HepG2 (cell line): ENCODE measurements around the gene TOMM40L. TPM values are rescaled to one million over a fixed set of nuclear protein-coding genes. Genes with fewer than 3 reads are reported as not detected.
A peak's percentile ranks its signal among the peaks of the same experiment; 100 is the strongest.

ENCODE experiments used
- ATRX ChIP-seq: sonication (generic); formaldehyde crosslinking; IDR thresholded peaks from 2 replicates; pipeline ENCODE4 v1.4.0; 2020; ENCODE audit warnings: missing genetic modification reagents, borderline replicate concordance
- CERS6 ChIP-seq: sonication (generic); formaldehyde crosslinking; IDR thresholded peaks from 2 replicates; pipeline ENCODE4 v1.5.0; 2020; ENCODE audit warnings: missing genetic modification reagents
- IRX3 ChIP-seq: sonication (generic); formaldehyde crosslinking; IDR thresholded peaks from 2 replicates; pipeline ENCODE4 v1.8.1; 2023; ENCODE audit warnings: mild to moderate bottlenecking, low read depth, missing genetic modification reagents, borderline replicate concordance
- KDM6A ChIP-seq: IDR thresholded peaks from 2 replicates; pipeline ENCODE4 v1.6.1; 2016; ENCODE audit warnings: low read depth
- MTA3 ChIP-seq: sonication (generic); formaldehyde crosslinking; IDR thresholded peaks from 2 replicates; pipeline ENCODE4 v1.4.0; 2020; ENCODE audit warnings: missing genetic modification reagents
- NCOA1 ChIP-seq: sonication (generic); formaldehyde crosslinking; IDR thresholded peaks from 2 replicates; pipeline ENCODE4 v1.9.0; 2021; ENCODE audit warnings: missing genetic modification reagents
- SAFB2 ChIP-seq: sonication (generic); formaldehyde crosslinking; IDR thresholded peaks from 2 replicates; pipeline ENCODE4 v1.5.1; 2020; ENCODE audit warnings: missing genetic modification reagents, low read depth, mild to moderate bottlenecking, borderline replicate concordance
- SOX5 ChIP-seq: IDR thresholded peaks from 2 replicates; pipeline ENCODE4 v1.6.1; 2016; ENCODE audit warnings: borderline replicate concordance
- YY1 ChIP-seq: IDR thresholded peaks from 2 replicates; pipeline ENCODE4 v1.6.1; 2011; ENCODE audit warnings: low read length, low read depth, moderate library complexity, mild to moderate bottlenecking; ENCODE audit not compliant: insufficient read depth, insufficient replicate concordance
- polyA plus RNA-seq, 8 experiments: library from polyadenylated mRNA; depleted of rRNA in 3 of 8; stranded (reverse) in 7 of 8; unstranded in 1 of 8; fragments of >200 nt; fragmentation: Illumina TruSeq in 4 of 8; extraction: Trizol in 4 of 8; gene quantifications; 2 replicates each; pipeline versions ENCODE4 v1.2.1 to v1.2.3, GENCODE V29; 2011 to 2016; ENCODE audit warnings: low read depth in 4 of 8, missing spikeins in 1 of 8, mixed read lengths in 1 of 8; ENCODE audit not compliant: insufficient read depth in 1 of 8
- total RNA-seq, 5 experiments: library from RNA; depleted of rRNA; stranded (reverse); fragments of >200 nt; fragmentation: Illumina TruSeq; extraction: Trizol; gene quantifications; 2 replicates each; pipeline ENCODE4 v1.2.3, GENCODE V29; 2016; ENCODE audit warnings: low read depth in 1 of 5
- TF ChIP-seq, protein P1 (sequence below): sonication (generic); formaldehyde crosslinking; IDR thresholded peaks from 2 replicates; pipeline ENCODE4 v1.5.0; 2020; ENCODE audit warnings: missing genetic modification reagents, mild to moderate bottlenecking, borderline replicate concordance
- TF ChIP-seq, protein P2 (sequence below): sonication (generic); formaldehyde crosslinking; IDR thresholded peaks from 2 replicates; pipeline ENCODE4 v1.4.0; 2020; ENCODE audit warnings: mild to moderate bottlenecking, missing genetic modification reagents
- TF ChIP-seq, protein P3 (sequence below): sonication (generic); formaldehyde crosslinking; IDR thresholded peaks from 2 replicates; pipeline ENCODE4 v1.4.0; 2020; ENCODE audit warnings: missing genetic modification reagents

TOMM40L gene
- total and polyA plus RNA-seq, 2 of the 13 experiments (the other 11 are each of a cell fraction or from before 2014, with no cell fraction given): 14.1 to 26.2 TPM

DNA sequence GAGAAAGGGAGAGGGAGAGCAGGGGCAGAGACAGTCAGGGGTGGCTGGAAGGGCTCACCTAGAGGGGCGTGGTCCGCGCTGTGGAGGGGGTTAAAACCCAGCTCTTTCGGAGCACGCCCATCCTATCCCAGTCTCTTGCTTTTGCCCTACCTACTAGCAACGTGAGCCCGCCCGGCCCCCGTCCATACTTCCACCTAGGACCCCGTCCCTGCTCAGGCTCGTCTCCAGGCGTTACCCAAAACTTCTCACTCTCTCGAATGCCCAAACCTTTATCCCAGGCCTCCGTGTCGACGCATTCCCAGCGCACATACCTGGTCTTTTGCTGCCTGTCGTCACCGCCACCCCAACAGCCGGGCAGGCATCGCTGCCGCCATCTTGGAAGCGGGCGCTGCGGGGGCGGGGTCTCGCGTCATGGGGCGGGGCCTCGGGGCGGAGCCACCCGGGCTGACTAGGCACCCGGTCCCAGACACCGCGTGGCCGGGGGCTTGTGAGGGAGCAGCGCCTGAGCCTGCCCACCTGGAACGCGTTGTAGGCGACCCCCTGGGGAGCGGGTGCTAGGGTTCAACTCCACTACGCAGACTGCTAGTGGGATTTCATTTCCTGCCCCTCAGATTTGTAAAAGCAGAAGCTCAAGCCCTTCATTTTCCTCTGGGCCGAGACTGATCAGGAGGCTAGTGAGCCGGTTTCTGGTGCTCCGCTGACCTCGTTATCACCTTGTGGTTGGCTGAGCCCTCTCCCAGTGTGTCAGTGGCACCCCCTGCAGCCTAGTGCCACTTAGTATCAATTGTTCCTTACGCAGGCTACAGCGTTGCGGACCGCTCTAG is 48.5 kb upstream of the TOMM40L start, which contains the start of gene B4GALT3 (continued):
- TF ChIP-seq CERS6 (CRISPR knock-in tag): no peak
- TF ChIP-seq KDM6A: no peak
- TF ChIP-seq SOX5: peak; percentile 39; the same call in 1 of the 2 replicates
- TF ChIP-seq, protein P1, sequence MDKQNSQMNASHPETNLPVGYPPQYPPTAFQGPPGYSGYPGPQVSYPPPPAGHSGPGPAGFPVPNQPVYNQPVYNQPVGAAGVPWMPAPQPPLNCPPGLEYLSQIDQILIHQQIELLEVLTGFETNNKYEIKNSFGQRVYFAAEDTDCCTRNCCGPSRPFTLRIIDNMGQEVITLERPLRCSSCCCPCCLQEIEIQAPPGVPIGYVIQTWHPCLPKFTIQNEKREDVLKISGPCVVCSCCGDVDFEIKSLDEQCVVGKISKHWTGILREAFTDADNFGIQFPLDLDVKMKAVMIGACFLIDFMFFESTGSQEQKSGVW (CRISPR knock-in tag): no peak
- no peak for TF ChIP-seq MTA3 (CRISPR knock-in tag)
- no peak; the same call in 1 of the 2 replicates for TF ChIP-seq NCOA1
- TF ChIP-seq, protein P2, sequence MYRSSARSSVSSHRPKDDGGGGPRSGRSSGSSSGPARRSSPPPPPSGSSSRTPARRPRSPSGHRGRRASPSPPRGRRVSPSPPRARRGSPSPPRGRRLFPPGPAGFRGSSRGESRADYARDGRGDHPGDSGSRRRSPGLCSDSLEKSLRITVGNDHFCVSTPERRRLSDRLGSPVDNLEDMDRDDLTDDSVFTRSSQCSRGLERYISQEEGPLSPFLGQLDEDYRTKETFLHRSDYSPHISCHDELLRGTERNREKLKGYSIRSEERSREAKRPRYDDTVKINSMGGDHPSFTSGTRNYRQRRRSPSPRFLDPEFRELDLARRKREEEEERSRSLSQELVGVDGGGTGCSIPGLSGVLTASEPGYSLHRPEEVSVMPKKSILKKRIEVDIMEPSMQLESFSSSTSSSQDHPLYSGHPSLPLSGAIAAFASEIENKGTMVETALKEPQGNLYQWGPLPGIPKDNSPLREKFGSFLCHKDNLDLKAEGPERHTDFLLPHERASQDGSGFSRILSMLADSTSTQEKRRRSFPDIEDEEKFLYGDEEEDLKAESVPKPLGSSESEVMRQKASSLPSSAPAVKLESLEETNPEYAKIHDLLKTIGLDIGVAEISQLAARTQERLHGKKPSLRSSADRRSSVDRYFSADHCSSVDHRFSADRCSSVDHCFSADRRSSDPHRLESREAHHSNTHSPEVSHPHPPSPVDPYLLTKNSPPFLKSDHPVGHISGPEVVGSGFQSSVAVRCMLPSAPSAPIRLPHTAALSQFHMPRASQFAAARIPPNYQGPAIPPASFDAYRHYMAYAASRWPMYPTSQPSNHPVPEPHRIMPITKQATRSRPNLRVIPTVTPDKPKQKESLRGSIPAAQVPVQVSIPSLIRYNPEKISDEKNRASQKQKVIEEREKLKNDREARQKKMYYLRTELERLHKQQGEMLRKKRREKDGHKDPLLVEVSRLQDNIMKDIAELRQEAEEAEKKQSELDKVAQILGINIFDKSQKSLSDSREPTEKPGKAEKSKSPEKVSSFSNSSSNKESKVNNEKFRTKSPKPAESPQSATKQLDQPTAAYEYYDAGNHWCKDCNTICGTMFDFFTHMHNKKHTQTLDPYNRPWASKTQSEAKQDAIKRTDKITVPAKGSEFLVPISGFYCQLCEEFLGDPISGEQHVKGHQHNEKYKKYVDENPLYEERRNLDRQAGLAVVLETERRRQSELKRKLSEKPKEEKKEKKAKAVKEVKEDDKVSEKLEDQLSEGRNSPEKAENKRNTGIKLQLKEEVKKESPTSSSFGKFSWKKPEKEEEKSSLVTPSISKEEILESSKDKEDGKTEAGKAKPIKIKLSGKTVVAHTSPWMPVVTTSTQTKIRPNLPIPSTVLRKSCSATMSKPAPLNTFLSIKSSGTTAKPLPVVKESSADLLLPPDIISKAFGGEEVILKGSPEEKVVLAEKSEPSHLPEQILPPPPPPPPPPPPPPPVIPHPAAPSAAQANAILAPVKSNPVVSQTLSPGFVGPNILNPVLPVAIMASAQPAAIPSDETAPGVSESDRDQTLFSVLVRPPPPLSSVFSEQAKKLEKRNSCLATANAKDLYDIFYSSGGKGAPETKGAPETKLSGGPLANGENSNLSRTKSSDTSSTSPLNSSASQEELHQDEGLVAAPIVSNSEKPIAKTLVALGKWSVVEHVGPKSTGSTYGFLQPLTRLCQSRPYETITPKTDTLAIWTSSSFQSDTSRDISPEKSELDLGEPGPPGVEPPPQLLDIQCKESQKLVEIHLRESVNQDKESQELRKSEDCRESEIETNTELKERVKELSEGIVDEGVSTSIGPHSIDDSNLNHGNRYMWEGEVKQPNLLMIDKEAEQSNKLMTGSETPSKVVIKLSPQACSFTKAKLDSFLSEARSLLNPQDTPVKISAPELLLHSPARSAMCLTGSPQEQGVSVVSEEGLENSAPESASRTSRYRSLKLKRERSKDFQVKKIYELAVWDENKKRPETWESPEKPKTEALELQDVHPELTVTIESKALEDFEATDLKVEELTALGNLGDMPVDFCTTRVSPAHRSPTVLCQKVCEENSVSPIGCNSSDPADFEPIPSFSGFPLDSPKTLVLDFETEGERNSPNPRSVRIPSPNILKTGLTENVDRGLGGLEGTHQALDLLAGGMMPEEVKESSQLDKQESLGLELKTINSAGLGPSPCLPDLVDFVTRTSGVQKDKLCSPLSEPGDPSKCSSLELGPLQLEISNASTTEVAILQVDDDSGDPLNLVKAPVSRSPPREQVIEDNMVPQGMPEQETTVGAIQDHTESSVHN (CRISPR knock-in tag): peak; percentile 45; the same call in 1 of the 2 replicates
- TF ChIP-seq SAFB2 (CRISPR knock-in tag): peak; percentile 86
- TF ChIP-seq, protein P3, sequence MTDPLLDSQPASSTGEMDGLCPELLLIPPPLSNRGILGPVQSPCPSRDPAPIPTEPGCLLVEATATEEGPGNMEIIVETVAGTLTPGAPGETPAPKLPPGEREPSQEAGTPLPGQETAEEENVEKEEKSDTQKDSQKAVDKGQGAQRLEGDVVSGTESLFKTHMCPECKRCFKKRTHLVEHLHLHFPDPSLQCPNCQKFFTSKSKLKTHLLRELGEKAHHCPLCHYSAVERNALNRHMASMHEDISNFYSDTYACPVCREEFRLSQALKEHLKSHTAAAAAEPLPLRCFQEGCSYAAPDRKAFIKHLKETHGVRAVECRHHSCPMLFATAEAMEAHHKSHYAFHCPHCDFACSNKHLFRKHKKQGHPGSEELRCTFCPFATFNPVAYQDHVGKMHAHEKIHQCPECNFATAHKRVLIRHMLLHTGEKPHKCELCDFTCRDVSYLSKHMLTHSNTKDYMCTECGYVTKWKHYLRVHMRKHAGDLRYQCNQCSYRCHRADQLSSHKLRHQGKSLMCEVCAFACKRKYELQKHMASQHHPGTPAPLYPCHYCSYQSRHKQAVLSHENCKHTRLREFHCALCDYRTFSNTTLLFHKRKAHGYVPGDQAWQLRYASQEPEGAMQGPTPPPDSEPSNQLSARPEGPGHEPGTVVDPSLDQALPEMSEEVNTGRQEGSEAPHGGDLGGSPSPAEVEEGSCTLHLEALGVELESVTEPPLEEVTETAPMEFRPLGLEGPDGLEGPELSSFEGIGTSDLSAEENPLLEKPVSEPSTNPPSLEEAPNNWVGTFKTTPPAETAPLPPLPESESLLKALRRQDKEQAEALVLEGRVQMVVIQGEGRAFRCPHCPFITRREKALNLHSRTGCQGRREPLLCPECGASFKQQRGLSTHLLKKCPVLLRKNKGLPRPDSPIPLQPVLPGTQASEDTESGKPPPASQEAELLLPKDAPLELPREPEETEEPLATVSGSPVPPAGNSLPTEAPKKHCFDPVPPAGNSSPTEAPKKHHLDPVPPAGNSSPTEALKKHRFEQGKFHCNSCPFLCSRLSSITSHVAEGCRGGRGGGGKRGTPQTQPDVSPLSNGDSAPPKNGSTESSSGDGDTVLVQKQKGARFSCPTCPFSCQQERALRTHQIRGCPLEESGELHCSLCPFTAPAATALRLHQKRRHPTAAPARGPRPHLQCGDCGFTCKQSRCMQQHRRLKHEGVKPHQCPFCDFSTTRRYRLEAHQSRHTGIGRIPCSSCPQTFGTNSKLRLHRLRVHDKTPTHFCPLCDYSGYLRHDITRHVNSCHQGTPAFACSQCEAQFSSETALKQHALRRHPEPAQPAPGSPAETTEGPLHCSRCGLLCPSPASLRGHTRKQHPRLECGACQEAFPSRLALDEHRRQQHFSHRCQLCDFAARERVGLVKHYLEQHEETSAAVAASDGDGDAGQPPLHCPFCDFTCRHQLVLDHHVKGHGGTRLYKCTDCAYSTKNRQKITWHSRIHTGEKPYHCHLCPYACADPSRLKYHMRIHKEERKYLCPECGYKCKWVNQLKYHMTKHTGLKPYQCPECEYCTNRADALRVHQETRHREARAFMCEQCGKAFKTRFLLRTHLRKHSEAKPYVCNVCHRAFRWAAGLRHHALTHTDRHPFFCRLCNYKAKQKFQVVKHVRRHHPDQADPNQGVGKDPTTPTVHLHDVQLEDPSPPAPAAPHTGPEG: peak; percentile 71
- peak; percentile 99 for TF ChIP-seq YY1
- no peak for TF ChIP-seq ATRX (CRISPR knock-in tag)
- no peak for TF ChIP-seq IRX3 (CRISPR knock-in tag)
